GM21529 (cell line): ENCODE data around the gene ZNF714.
"Not testable (repeated sequence)": the region's sequence is repeated elsewhere in the genome, so short reads cannot be mapped to it uniquely, and the experiment has no call there.

Experiments
- ATAC-seq: cut with Tn5 transposase; IDR thresholded peaks from one replicate; pipeline ENCODE4 v1.9.1; 2021; ENCODE audit not compliant: unreplicated experiment

The ZNF714 gene

DNA sequence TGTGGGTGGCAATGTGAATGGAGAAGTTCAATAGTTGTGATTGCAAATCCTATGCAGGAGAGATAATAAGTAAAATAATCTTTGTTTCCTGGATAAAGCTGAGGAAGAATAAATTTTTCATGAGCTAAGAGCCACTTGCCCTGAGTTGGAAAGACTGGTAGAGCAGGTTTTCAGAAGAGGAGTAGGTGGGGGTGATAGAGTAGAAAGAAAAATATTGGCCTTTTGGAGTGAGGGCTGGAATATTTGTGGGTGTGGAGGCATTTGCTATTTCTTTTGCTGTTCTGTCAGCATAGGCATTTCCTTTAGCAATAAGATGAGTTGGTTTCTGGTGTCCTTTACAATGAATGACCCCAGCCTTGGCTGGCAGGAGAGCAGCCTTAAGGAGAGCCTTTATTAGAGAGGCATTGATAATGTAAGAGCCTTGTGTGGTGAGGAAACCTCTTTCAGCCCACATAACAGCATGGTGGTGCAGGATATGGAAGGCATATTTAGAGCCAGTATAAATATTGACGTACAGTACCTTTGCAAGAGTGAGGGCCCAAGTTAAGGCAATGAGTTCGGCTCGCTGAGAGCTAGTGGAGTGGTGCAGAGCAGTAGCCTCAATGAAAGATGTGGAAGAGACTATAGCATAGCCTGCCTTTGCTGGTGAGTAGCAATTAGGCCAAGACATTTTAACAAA is 48.2 kb downstream of the ZNF714 start:
- ATAC-seq, result no peak

DNA sequence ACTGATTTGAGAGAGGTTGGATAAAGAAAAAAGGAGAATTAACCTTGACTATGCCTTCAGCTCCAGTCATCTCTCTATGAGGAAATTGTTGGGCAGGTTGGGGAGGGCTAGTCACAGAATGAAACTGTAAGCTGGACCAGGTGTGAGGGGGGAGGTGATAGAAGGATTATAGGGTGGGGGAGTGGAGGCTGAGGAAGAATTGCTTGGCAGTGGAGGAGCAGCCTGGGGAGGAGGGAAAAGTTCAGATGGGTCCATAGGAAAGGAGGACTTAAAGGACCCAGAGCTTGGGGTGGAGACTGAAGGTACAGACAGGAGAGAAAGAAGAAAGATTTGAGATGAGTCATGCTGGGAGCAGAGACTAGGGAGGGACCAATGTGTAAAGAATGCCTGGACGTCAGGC is 51.6 kb downstream of the ZNF714 start:
- no peak for ATAC-seq

DNA sequence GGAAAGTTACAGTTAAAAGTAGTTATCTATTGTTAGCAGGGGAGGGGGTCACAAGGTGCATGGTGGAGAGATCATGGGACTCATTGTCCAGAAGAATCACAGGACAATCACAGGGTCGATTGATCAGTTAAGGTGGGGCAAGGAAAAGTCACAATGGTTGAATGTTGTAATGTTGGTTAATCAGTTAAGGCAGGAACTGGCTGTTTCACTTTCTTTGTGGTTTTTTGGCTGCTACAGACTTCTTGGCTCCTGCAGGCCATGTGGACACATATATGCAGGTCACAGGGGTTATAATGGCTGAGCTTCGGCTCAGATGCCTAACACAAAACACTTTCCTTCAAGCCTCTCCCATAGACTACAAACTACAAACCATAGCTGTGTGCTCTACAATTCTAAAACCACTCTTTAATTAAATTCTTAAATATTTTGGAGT is 52.9 kb downstream of the ZNF714 start:
- ATAC-seq, result no peak

DNA sequence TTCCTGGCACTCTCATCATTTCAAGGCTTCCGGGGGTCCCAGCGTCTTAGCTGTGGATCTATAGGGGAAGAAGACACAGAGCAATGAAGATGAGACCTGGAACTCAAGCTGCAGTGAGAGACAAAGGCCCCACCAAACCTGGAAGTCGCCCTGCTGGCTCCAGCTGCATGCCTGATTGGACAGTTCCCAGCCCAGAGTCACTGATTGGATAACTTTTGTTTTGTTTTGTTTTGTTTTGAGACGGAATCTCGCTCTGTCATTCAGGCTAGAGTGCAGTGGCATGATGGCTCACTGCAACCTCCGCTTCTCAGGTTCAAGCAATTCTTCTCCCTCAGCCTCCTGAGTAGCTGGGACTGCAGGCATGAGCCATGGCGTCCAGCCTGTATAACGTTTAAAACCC is 53.4 kb downstream of the ZNF714 start:
- ATAC-seq, result no peak

DNA sequence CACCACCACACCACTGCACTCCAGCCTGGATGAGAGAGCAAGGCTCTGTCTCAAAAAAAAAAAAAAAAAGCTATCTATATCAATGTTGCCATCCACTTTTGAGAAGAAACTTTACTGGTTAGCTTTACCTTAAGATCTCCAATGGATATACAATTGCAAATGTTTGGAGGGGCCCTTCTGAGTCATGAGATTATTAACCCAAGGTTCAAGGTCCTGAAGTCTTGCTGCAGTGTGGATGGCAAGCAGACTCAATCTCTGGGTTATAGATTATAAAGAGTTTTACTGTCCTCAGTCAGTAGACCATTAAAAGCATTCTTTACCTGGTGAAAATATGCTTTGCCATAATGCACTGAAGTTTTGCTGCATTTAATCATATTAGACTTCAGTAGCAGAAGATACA is 56.1 kb downstream of the ZNF714 start:
- no peak for ATAC-seq

DNA sequence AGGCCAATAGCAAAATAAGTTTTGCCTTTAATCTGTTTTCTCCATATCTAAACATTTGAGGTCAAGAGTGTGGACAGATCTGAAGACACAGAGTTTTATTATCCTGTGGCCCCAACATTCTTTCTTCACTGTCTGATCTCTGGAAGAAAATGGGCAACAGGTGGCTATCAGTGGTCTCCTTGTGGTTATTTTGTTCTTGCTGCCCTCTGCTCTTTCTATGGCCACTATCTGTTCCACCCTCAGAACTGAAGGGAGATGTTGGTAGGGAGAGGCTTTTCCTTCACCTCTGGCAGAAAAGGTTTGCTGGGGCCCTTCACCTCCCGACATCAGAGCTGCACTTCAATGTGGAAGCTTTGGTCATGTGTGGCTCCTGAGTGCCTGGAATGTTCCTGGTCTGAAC is 59.0 kb downstream of the ZNF714 start:
- ATAC-seq, result not testable (repeated sequence)

DNA sequence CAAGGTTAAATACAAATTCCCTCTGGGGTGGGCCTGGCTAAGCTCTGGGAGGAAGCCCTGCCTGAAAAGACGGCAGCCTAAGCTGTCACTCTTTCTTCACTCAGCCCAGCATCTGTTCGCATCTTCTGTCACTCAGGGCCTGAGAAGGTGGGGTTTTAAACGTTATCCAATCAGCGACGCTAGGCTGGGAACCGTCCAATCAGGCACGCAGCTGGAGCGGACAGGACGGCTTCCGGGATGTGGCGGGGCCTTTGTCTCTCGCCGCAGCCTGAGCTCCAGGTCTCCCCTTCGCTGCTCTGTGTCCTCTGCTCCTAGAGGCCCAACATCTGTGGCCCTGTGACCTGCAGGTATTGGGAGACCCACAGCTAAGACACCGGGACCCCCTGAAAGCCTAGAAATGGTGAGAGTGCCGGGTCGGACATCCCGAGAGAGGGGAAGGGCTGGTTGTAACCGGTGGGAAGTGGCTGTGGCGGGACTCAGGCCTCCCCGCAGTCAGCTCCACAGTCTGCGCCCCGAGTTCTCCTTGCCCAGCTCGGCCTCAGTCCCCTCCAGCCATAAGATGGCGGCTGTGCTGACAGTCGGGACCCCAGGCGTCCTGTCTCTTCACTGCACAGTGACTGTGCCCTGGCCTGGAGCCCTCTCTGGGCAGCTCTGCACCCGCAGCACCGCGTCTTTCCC is 59.9 kb downstream of the ZNF714 start, which contains the start of gene ZNF431:
Gene ZNF431 (plus strand): TSS at position 254 of the 678 bp plus-strand sequence. CDS start 144 bp downstream, at position 398.
- ATAC-seq, result peak; percentile 98

DNA sequence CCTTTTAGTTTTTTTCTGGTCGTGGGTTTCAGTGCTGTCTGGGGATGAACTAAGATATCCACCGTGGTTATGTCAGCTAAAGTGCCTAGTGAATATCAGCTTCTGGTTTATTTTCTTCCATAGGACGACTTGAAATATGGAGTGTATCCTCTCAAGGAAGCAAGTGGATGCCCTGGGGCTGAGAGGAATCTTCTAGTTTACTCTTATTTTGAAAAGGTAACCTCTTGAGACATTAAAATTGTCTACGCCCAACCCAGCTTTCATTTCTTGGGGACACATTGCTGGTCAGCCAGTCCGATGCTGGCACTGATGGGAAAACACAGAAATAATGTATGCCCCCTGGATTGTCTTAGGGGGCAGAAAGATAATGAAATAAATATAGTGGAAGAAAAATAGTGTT is 61.4 kb downstream of the ZNF714 start:
- no peak for ATAC-seq

DNA sequence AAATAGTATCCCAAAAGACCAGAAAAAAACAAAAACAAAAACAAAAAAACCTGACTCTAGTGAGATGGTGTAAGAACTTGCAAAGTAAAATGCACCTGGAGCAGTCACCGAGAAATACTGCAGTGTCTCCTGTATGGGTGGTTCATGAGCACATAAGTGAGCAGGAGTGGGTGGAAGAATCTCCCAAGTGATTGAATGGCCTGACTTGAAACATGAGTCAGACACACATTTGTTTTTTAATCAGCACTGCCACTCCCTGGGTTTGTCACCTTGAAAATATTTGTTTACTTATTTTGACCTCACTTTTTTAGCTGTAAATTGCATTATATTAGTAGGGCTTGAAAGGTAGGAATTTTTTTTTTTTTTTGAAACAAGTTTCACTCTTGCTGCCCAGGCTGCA is 61.9 kb downstream of the ZNF714 start:
- ATAC-seq, result no peak

DNA sequence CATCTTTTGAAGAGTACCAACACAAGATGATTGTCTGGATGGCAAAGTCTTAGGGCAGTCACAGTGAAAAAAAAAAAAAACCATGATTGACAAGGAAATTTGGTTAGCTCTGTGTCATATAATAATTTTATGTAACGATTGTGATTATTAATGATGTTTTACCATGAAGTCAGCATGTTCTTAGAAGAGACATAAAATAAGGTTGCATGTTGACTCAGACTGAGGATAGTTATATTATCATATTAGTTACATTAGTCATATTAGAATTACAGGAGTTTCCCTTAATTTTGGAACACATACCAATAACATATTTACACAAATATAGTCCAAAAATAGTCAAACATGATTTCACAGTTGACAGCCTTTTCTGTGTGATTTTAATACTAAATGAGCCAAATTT is 65.5 kb downstream of the ZNF714 start:
- no peak for ATAC-seq

DNA sequence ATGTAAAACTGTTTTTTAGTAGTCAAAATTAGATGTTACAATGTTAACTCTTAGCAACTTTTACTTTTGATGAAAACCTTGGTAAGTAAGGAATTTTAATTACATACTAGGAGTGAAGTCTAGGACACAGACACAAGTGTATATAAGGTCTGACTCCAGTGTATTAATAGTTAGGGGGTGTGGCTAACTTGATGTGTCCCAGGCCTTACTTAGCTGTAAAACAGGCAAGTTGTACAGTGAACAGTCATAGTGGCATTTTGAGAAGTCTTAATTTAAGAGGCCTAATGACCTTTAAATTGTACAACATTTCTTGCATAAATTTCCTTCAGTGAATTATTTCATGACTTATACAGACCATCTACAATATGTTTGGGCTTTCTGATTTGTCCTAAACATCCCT is 66.7 kb downstream of the ZNF714 start:
- no peak for ATAC-seq

DNA sequence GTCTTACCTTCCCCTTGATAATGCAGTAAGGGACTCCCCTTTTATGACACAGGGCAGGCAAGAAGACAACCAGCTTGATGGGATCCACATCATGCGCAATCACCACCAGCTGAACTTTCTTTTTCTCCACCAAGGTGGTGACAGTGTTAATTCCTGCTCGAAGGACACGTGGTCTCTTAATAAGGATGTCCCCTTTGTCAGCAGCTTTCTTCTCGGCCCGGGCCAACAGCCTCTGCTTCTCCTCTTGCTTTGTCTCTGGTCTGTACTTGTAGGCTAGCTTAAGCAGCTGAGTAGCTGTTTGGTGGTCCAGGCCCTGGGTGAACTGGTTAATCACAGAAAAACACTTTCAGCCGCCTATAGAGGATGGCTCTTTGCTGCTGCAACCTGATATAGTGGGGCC is 67.9 kb downstream of the ZNF714 start:
- no peak for ATAC-seq

DNA sequence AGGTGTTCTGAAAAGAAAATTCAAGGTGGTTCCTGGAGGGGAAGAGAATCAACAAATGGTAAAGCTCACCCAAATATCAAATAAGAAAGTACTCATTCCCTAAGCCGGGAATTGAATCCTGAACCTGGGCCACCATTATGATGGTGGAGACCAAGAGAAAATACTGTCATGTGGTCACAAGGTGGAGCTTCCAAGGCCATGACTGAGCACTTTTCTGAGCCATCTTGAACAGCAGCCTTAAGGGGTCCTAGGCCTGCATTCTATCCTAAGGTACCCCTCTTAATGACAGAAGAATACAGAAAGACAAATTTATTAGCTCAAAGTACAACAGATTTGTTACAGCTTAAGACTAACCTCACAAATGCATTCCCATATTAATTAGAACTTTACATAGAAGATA is 69.5 kb downstream of the ZNF714 start:
- no peak for ATAC-seq

DNA sequence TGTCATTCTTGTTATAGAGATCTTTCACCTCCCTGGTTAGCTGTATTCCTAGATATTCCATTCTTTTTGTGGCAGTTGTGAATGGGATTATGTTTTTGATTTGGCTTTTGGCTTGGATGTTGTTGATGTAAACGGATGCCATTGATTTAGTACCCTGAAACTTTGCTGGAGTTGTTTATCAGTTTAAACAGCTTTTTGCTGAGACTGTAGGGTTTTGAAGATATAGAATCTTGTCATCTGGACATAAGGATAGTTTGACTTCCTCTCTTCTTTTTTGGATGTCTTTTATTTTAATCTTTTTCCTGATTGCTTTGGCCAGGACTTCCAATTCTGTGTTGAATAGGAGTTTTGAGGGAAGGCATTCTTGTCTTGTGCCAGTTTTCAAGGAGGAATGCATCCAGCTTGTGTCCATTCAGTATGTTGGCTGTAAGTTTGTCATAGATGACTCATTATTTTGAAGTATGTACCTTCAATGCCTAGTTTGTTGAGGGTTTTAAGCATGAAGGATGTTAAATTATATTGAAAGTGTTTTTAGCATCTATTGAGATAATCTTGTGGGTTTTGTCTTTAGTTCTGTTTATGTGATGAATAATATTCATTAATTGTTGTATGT is 76.6 kb downstream of the ZNF714 start:
- no peak for ATAC-seq

DNA sequence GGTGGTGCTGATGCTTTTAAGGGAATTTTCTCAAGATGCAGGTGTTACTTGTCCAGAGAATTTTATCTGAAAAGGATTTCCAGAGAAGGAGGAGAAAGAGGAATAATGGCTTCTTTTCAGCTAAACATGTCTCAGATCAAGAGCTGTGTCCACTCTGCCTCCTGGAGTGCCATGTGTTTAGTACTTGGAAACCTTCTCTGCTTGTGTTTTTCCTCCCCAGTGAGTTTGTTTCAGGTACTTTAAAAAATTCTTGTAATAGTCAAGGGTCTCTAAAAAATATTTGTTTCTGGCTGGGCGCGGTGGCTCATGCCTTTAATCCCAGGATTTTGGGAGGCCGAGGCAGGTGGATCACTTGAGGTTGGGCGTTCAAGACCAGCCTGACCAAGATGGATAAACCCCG is 82.5 kb downstream of the ZNF714 start:
- ATAC-seq, result no peak

DNA sequence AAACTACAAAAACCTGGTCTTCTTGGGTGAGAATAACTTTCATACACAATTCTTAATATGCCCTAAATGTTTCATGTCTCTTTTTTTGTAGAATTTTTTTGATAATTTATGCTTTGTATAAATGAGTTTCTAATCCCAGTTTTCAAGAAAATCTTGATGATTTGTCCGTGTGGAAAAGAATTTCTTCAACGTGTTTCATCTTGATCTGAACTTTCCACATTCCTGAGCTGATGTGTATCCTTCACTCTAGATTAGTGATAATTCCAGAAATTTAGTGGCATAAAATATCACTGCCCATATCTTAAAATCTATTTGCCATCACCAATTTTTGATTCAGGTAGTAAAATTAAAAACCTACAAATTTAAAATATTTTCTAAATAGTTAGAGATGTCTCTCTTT is 84.4 kb downstream of the ZNF714 start:
- no peak for ATAC-seq
